Measurements from ENCODE around the gene OTUD7B. TPM values are rescaled to one million over a fixed set of nuclear protein-coding genes. Genes with fewer than 3 reads are reported as not detected.

Gene OTUD7B
- total RNA-seq, 3 donors from 2014 or later (not counting 1 experiment from before 2014, with no cell fraction given), result 10.6 to 19.6 (median 12.3) TPM

GRCh38 chr1:149979972-149980540 lies 30.5 kb downstream of the OTUD7B start:
- H3K27me3 Mint-ChIP-seq (ENCODE audit: low read depth in 2 of 2), result no peaks in the 10 kb centered on the region
- Histone ChIP-seq H3K36me3 (ENCODE audit: control insufficient read depth, insufficient read depth, low read length) (peaks cover 8% of the 10 kb centered on the region), H3K27me3 (ENCODE audit: control insufficient read depth, insufficient read depth, low read length) (no peaks in the 10 kb centered on the region), H3K4me1 (ENCODE audit: control insufficient read depth, insufficient read depth, low read length) (no peaks in the 10 kb centered on the region), H3K9me3 (ENCODE audit: control insufficient read depth, insufficient read depth, low read length) (no peaks in the 10 kb centered on the region), H3K27ac (ENCODE audit: low read length) (no peak overlapping the region), H3K4me3 (ENCODE audit: low read length) (no peak overlapping the region)
- peak in 2 of 3 donors; percentile 29 to 55 for ATAC-seq
- H3K4me3 Mint-ChIP-seq, result no peak overlapping the region
- H3K36me3 Mint-ChIP-seq, result peaks cover 6% of the 10 kb centered on the region
- WGBS (ENCODE audit: insufficient coverage), result 93% methylated on average over 3 of the region's 3 CpGs
- no peak for TF ChIP-seq CTCF (IDR thresholded peaks at IDR 0.05)
- peaks cover 31 to 34% of the 10 kb centered on the region in 2 donors for H3K4me1 Mint-ChIP-seq
- no peak for DNase-seq
- H3K27ac Mint-ChIP-seq, result peak overlapping the region in 1 of 2 donors; percentile 18
- intact Hi-C loops (cut with micrococcal nuclease), result no loop called here
- no peaks in the 10 kb centered on the region for H3K9me3 Mint-ChIP-seq

GRCh38 chr1:149979245-149979971 lies 31.1 kb downstream of the OTUD7B start:
- no peak for TF ChIP-seq CTCF (IDR thresholded peaks at IDR 0.05)
- peak in 1 of 3 donors; percentile 28 for ATAC-seq
- Histone ChIP-seq H3K9me3 (ENCODE audit: control insufficient read depth, insufficient read depth, low read length) (no peaks in the 10 kb centered on the region), H3K36me3 (ENCODE audit: control insufficient read depth, insufficient read depth, low read length) (peaks cover 13% of the 10 kb centered on the region), H3K27ac (ENCODE audit: low read length) (no peak overlapping the region), H3K4me3 (ENCODE audit: low read length) (no peak overlapping the region), H3K27me3 (ENCODE audit: control insufficient read depth, insufficient read depth, low read length) (no peaks in the 10 kb centered on the region), H3K4me1 (ENCODE audit: control insufficient read depth, insufficient read depth, low read length) (no peaks in the 10 kb centered on the region)
- H3K4me1 Mint-ChIP-seq, result peaks cover 25 to 29% of the 10 kb centered on the region in 2 donors
- no peak overlapping the region for H3K4me3 Mint-ChIP-seq
- no peaks in the 10 kb centered on the region for H3K27me3 Mint-ChIP-seq (ENCODE audit: low read depth in 2 of 2)
- H3K27ac Mint-ChIP-seq, result peak overlapping the region in 1 of 2 donors; percentile 18
- no peaks in the 10 kb centered on the region for H3K9me3 Mint-ChIP-seq
- peaks cover 9% of the 10 kb centered on the region for H3K36me3 Mint-ChIP-seq
- DNase-seq, result no peak
- WGBS (ENCODE audit: insufficient coverage), result 100% methylated on average over 1 of the region's 2 CpGs
- intact Hi-C loops (cut with micrococcal nuclease), result no loop called here

- H3K4me3 Mint-ChIP-seq, result no peak overlapping the region
- intact Hi-C loops (cut with micrococcal nuclease), result no loop called here
- peaks cover 22 to 24% of the 10 kb centered on the region in 2 donors for H3K4me1 Mint-ChIP-seq
- Histone ChIP-seq H3K36me3 (ENCODE audit: control insufficient read depth, insufficient read depth, low read length) (peaks cover 15% of the 10 kb centered on the region), H3K27ac (ENCODE audit: low read length) (no peak overlapping the region), H3K27me3 (ENCODE audit: control insufficient read depth, insufficient read depth, low read length) (no peaks in the 10 kb centered on the region), H3K4me1 (ENCODE audit: control insufficient read depth, insufficient read depth, low read length) (no peaks in the 10 kb centered on the region), H3K9me3 (ENCODE audit: control insufficient read depth, insufficient read depth, low read length) (no peaks in the 10 kb centered on the region), H3K4me3 (ENCODE audit: low read length) (no peak overlapping the region)
- ATAC-seq, result no peak
- DNase-seq, result no peak
- WGBS (ENCODE audit: insufficient coverage), result 92% methylated on average over 1 of the region's 1 CpG
- no peaks in the 10 kb centered on the region for H3K27me3 Mint-ChIP-seq (ENCODE audit: low read depth in 2 of 2)
- no peak for TF ChIP-seq CTCF (IDR thresholded peaks at IDR 0.05)
- H3K36me3 Mint-ChIP-seq, result peaks cover 9% of the 10 kb centered on the region
- no peak overlapping the region for H3K27ac Mint-ChIP-seq
- no peaks in the 10 kb centered on the region for H3K9me3 Mint-ChIP-seq
Measured at GRCh38 chr1:149978547-149979023, 31.9 kb downstream of the OTUD7B start.

Data from natural killer cell (primary cell).